GM19025 (cell line): ENCODE measurements around the gene CDS2.
A peak's percentile ranks its signal among the peaks of the same experiment; 100 is the strongest.
"Not testable (repeated sequence)": the region's sequence is repeated elsewhere in the genome, so short reads cannot be mapped to it uniquely, and the experiment has no call there.

Source experiments
- ATAC-seq: cut with Tn5 transposase; IDR thresholded peaks from one replicate; pipeline ENCODE4 v1.9.1; 2021; ENCODE audit warnings: mild to moderate bottlenecking, low read depth, moderate library complexity; ENCODE audit not compliant: unreplicated experiment

Gene CDS2

DNA sequence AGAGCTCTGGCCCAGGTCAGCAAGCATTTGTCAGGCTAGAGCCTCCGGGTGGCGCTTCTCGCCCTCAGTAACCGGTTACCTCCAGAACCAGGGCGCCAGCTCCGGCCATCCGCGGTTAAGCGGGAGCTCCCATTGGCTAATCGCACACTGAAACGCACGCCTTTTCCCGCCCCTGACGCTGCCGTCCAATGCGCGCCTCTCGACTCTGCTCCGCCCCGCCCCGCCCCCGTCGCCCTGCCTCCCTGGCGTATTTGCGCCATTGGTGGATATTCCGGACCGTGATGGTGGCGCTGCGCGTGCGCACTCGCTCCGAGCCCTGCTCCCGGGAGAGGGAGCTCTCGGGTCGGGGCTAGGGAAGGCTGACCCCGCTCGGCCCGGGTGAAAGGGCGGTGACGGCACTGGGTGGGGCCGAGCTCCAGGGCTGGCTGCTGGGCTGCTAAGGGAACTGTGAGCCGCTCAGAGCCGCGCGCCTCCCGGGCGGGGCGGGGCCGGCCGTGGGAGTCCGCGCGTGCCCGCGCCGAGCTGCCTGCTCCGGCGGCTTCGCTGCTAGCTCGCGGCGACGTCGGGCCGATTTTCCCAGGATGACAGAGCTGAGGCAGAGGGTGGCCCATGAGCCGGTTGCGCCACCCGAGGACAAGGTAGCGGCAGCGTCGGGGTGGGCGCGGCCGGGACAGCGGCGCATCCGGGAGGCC is at the start of gene CDS2:
Gene CDS2 (plus strand): TSS at position 497 of the 692 bp plus-strand sequence. CDS start 85 bp downstream, at position 582.
- peak; percentile 90 for ATAC-seq

DNA sequence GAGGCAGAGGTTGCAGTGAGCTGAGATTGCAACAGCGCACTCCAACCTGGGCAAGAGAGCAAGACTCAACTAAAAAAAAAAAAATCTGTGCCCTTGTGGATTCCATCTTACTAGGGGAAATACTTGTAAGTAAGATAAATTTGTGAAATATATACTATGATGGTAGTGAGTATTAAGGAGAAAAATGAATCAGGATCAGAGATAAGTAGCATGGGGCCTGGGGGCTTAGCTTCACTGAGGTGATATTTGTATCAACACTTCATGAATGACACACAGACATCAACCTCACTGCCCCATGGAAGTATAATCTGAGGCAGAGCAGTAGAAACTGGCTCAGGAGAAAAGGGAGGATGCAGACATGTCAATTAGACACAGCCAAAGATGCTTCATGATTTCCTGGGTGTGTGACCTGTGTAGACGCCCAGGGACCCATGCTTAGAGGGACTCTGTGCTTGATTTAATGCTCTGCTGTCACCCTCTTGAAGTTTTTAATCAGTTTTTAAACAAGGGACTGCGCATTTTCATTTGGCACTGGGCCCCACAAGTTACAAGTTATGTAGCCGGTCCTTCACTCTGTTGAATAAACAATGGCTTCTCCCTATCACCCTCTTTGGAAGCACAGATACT is 48.9 kb upstream of the CDS2 start:
- ATAC-seq = no peak

DNA sequence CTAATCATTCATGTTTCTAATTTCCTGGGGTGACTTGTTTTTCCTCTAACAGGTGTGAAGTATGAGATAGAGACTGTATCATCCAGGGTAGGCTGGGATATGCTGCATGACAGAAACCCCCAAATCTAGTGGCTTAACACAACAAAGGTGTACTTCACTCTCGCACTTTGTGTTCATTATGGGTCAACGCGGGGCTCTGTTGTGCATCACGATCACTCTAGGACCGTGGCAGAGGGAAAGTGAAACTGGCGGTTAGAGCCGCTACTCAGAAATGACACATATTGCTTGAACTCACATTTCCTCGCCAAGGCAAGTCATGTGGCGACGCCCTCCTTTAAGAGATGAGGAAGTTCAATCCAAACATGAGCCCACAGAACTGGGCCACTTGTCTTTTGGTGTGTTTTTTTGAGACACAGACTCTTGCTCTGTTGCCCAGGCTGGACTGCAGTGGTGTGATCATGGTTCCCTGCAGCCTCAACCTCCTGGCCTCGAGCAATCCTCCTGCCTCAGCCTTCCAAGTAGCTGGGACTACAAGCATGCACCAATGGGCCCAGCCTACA is 48.3 kb upstream of the CDS2 start:
- ATAC-seq = peak; percentile 98

DNA sequence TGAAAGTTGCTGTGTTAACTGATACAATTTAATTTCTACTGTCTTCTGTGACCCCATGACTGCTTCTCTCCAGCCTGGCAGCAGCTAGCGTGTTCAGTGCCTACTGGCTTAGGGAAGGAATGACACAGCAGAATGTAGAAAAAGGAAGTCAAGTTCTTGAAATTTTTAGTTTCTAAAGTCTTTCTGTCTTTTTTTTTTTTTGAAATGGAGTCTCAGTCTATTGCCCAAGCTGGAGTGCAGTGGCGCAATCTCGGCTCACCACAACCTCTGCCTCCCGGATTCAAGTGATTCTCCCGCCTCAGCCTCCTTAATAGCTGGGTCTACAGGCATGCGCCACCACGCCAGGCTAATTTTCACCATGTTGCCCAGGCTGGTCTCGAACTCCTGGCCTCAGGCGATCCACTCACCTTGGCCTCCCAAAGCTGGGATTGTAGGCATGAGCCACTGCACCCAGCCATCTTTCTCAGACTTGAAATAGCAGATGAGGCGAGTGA is 46.4 kb upstream of the CDS2 start:
- no peak for ATAC-seq

DNA sequence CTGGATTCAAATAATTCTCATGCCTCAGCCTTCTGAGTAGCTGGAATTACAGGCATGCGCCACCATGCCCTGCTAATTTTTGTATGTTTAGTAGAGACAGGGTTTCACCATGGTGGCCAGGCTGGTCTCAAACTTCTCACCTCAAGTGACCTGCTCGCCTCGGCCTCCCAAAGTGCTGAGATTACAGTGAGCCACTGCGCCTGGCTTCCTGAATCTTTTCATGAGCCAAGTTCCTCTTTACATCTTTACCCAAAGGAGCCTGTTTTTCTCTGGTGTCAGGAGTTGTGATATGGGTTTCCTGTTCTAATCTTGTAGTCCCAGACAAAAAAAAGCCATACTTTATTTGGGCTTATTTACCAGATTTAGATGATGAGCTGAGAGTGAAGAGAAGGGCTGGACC is 41.4 kb upstream of the CDS2 start:
- no peak for ATAC-seq

DNA sequence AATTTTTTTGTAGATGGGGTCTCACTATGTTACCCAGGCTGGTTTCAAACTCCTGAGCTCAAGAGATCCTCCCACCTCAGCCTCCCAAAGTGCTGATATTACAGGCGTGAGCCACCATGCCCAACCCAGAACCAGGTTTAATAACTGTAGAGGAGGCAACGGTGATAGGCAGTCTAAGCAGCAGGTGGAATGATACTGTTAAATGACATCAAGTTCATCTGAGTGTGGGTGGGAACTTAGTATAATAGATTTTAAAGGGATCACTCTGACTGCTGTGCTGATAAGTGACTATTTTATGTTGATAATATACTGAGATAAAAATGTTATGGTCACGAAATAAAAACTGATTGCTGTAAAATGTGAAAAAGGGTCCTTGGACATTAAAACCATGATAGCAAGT is 38.1 kb upstream of the CDS2 start:
- ATAC-seq = no peak

DNA sequence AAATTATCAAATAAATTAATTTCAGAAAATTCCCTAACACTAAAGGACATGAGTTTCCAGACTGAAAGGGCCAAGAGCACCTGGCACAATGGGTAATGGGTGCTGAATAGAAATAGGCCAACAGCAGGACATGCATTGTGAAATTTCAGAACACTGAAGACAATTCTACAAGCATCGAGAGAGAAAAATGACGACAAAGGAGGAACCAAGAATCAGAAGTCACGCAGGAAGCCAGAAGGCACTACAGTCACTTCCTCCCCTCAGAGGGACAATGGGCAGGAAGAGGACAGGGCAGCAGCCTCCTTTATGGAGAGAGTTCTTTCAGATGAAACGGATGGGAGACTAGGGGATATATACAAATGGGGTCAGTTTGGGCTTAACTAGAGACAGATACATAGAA is 36.6 kb upstream of the CDS2 start:
- no peak for ATAC-seq

DNA sequence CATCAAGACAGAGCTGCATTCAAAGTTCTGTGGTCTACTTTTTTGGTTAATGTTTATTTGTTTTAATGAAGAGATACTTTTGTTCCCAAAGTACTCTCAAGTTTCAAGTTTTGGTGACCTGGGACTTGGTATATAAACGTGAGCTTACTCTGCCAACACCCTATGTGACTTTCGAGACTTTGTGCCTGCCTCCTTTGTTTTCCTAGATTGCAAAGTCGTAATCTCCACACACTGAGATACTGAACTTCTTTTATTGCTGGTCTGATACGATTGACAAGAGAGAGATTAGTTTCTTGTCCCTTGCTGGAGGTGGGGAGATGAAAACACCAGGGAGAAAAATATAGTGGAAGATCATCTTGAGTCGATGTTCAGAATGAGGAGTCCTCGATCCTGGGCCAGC is 34.9 kb upstream of the CDS2 start:
- no peak for ATAC-seq

DNA sequence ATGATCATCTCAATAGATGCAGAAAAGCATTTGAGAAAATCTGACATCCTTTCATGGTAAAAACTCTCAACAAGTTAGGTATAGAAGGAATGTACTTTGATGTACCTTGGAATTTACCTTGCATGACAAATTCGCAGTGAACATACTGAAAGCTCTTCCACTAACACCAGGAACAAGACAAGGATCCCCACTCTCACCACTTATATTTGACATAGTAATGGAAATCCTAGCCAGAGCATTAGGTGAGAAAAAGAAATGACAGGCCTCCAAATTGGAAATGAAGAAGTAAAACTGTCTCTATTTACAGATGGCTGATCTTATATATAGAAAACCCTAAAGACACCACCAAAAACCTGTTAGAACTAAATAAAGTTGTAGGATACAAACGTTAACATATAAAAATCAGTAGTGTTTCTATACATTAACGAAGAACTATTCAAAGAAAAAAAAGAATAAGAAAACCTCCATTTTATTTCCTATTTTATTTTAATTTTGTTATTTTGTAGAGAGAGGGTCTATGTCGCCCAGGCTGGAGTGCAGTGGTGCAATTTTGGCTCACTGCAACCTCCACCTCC is 34.0 kb upstream of the CDS2 start:
- ATAC-seq = no peak

DNA sequence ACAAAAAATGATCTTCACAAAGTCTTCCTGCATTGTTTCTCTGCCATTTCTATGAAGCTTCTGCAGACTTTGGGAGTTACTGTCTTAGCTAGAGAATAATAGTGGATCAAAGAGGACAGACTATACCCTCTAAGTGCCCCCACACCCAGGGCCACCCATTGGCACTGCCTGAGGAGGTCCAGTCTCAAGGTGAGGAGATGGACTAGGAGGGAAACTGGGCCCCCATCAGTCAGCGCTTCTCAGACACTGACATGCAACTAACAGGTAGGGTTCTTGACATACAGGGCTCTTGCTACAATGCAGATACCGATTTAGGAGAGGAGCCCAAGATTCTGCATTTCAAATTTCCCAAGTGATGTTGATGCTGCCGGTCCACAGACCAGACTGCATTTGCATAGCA is 31.4 kb upstream of the CDS2 start:
- ATAC-seq = no peak

DNA sequence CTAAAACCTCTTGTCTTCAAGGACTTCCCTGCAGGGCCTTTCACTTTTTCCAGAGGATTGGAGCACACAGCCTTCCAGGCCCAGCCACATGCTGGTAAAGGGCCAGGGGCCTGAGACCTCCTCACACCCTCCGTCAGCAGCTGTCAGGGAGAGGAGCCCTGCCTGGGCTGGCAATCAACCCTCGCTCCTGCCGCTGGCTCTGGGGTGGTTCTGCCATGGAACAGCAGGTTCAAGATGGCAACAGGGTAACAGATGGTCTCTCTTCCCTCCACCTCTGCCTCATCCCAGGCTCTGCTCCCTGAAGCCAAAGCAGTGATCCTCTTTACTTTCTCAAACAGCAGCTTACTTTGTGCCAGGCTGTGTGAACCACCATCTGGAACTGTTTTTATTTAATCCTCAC is 30.9 kb upstream of the CDS2 start:
- ATAC-seq = no peak

DNA sequence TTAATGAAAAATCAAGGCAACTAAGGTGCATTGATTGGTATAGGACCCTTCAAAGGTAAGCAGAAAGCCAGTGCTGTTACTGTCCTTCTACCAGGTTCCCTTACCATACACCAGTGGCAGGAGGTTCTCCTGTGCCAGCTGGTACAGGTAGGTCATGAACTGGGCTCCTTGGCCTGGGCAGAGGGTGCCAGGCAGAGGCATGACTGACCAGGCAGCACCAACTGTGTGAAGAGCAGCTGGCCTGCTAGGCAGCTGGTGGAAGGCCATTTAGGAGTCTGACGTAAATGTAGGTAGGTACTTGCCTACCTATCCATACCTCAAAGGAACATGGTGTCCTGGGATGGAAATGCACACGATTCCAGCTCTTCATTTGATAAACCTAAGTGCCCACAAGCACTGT is 30.3 kb upstream of the CDS2 start:
- ATAC-seq = no peak

DNA sequence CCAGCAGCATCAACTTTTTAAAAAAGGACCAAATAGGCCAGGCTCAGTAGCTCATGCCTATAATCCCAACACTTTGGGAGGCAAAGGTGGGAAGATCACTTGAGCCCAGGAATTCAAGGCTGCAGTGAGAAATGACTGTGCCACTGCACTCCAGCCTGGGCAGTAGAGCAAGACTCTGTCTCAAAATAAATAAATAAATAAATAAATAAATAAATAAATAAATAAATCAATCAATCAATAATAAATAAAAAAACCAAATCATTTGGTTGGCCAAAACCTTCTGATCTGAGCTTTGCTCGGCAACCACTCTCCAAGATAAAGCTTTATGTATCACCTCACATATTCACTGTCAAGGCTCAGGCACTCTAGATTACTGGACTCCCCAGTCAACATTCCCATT is 27.8 kb upstream of the CDS2 start:
- not testable (repeated sequence) for ATAC-seq

DNA sequence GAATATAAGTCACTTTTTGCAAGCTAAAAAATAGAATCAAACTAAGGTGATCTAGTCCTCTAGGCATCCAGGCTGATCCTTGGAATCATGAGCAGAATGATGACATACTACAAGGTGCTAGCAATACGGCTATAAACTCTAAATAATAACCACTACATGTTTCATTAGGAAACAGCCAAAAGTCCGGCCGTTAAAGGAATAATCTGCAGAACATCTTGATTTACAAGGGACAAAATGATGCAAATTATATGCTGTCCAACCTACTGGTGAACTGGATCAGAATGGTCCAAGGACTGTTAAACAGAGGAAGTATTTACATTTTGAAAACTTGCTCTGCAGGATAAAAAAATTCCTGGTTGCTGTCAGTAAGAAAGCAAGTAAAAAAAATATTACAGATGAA is 26.9 kb upstream of the CDS2 start:
- not testable (repeated sequence) for ATAC-seq

DNA sequence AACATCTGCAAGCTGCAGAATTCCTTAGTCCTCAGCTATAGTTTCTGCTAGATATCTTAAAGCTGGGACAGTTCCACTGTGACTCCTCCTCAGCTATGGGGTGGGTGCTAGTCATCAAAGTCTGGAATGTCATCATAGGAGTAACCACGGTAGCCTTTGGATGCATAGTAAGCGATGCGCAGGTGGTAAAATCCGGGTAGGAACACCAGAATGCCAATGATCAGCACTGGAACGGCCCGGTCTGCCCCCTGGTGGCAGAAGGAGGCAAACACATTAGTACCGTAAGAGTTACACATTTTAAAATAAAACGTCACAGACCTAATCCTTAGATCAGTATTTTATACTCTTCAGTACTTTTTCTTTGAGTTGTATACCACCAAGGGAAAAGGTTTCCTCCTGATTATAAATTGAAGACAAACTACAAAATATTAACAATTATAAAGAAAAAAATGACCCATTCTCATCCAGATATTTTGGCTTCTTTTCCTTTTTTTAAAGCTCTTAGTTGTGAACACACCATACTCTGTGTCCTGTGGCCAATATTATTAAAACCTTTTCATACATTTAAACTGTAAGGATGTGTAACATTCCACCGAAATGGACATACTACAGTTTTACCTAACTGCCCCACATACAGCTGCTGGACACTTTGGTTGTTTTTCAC is 26.0 kb upstream of the CDS2 start:
- no peak for ATAC-seq

DNA sequence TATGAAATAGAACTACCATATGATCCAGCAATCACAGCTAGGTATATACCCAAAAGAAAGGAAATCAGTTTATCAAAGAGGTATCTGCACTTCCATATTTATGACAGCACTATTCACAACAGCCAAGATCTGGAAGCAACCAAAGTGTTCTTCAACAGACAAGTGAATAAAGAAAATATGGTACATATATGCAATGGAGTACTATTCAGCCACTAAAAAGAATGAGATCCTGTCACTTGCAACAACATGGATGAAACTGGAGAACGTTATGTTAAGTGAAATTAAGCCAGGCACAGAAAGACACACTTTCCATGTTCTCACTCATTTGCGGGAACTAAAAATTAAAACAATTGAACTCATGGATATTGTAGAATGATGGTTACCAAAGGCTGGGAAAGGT is 22.3 kb upstream of the CDS2 start:
- ATAC-seq = no peak

DNA sequence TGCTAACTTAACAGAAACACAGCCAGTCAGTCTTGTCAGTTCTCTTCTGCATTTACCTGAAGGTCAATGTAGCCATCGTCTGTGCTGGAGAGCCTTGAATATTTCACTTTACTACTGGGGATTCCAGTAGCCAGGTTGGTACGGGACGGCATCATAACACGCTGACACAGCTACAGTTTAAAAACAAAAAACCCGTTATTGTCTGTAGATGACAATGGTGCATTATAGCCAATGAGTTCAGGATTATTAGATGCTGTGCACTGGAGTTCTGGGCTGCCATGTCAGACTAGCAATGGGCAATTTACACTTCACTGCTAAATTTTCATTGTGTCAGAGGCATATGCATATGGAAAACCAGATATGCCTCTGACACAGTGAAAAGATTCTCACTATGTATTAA is 17.5 kb upstream of the CDS2 start:
- ATAC-seq = no peak

DNA sequence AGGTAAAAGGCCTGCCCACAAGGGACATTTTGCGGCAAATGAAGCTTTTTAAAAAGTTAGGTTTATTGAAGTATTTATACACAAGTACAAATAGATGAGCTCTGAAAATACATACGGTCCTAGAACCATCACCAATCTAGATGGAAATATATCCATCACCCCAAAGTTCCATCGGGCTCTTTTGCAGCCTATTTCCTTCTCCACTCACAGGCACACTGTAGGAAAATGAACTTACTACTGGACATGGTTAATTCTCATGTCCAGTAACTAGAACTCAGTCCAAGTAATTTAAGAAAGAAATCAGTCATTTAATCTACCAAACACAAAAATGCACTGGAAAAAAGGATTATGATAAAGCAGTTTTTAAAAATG is 13.2 kb upstream of the CDS2 start:
- no peak for ATAC-seq

DNA sequence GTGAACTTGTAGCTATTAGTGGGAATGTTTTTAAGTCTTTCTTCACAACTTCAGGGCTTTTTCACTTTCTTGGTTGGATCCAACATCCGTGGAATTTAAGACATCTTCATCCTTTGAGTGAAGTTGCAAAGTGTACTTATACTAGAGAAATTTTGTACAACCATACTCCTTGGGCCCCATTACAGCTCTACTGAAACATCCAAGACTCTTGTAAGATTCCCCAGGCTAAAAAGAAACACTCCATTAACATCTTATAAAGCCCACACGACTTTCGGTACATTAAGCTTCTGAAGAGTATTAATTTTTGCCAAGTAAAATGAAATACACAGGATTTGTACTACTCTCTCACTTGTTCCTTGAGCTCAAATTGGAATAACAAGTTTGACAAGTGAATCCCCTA is 12.4 kb upstream of the CDS2 start:
- no peak for ATAC-seq

DNA sequence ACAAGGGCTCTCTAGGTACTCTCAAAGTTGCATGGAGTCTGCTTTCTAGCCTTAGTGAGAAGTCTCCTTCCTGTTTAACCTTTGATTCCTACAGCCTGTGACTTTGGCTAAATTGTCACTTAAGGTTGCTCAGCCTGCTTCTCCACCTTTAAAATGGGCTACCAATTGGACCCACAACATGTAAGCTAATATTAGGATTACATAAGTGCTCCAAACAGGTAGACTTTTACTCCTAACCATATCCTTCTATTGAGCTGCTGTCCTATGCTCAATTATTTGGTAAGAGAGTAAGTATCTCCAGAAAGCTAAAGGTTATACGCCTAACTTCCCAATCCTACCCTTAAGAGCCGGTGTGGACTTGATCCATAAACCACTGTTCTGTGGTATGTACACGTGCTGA is 9.9 kb upstream of the CDS2 start:
- no peak for ATAC-seq
